ENCODE results near the gene MMEL1.

DNA sequence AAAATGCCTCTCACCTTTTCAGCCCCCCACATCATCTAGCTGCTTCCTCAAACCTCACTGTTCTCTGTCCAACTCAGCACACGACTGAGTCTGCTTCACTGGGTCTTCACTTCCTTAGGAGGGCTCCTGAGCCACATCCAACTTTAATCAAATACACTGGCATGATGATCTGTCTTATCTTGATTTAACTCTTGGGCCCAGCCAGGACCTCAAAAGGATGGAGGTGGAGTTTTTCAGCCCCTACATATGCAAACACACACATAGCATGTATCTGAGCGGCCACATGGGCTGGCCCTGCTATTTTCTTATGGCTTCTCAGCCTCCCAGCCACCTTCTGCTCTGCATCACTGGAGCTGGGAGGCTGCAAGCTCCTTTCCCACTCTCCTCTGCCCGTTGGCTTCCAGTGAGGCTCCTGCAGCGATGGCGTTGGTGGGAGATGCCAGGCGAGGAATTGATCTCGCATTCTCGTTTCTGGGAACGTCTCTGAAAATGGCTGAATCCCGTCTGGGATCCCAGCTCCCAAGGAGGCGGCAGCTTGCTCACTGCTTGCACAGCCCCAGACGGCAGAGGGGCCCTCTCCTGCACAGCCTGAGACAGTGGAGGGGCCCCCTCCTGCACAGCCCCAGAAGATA, 48.0 kb downstream of the MMEL1 start:
- TF ChIP-seq, protein P1, sequence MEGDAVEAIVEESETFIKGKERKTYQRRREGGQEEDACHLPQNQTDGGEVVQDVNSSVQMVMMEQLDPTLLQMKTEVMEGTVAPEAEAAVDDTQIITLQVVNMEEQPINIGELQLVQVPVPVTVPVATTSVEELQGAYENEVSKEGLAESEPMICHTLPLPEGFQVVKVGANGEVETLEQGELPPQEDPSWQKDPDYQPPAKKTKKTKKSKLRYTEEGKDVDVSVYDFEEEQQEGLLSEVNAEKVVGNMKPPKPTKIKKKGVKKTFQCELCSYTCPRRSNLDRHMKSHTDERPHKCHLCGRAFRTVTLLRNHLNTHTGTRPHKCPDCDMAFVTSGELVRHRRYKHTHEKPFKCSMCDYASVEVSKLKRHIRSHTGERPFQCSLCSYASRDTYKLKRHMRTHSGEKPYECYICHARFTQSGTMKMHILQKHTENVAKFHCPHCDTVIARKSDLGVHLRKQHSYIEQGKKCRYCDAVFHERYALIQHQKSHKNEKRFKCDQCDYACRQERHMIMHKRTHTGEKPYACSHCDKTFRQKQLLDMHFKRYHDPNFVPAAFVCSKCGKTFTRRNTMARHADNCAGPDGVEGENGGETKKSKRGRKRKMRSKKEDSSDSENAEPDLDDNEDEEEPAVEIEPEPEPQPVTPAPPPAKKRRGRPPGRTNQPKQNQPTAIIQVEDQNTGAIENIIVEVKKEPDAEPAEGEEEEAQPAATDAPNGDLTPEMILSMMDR (IDR thresholded peaks at IDR 0.05; ENCODE audit: low read length) = no peak
- no peak for TF ChIP-seq EZH2phosphoT487 (IDR thresholded peaks at IDR 0.05; ENCODE audit: low read length)
